ENCODE results near the gene DCAF17. TPM values are rescaled to one million over a fixed set of nuclear protein-coding genes. Genes with fewer than 3 reads are reported as not detected.

The DCAF17 gene
- 8.4 to 11.8 TPM (median 9.8 TPM) in 5 replicates for total RNA-seq (2022; extraction: Qiagen RNA extraction)

GRCh38 chr2:171434013-171434989, at the start of gene DCAF17:
Gene DCAF17 (plus strand): TSS chr2:171434226. CDS start chr2:171434578, 352 bp downstream.

GRCh38 chr2:171433763-171434012, 338 bp upstream of the DCAF17 start, which contains the start of gene METTL8:
Gene METTL8 (minus strand): TSS chr2:171433990. CDS start chr2:171392185, 41,805 bp downstream.

GRCh38 chr2:171522052-171522787, 88.2 kb downstream of the DCAF17 start, which contains the start of gene CYBRD1:
Gene CYBRD1 (plus strand): TSS chr2:171522474. CDS start chr2:171522546, 72 bp downstream.

Other genes starting within 250 kb of the DCAF17 start
- gene METTL8, start 236 bp upstream of the DCAF17 start, total RNA-seq (2022; extraction: Qiagen RNA extraction) = 26.4 to 30.9 TPM (median 28.2 TPM) in 5 replicates
- 26.2 to 35.1 TPM (median 33.0 TPM) in 5 replicates for gene CYBRD1, start 88.2 kb downstream of the DCAF17 start, total RNA-seq (2022; extraction: Qiagen RNA extraction)